ENCODE results near the gene ELFN2.
A peak's percentile ranks its signal among the peaks of the same experiment; 100 is the strongest.

Gene ELFN2

GRCh38 chr22:37426706-37427134 is 559 bp downstream of the ELFN2 start:
- no peak for DNase-seq

GRCh38 chr22:37425800-37426705 is 1.2 kb downstream of the ELFN2 start:
- no peak for DNase-seq

GRCh38 chr22:37425369-37425768 is 1.9 kb downstream of the ELFN2 start:
- DNase-seq: no peak

- no peak for DNase-seq
These were observed 4.0 kb downstream of the ELFN2 start for GRCh38 chr22:37423283-37423682.

DNA sequence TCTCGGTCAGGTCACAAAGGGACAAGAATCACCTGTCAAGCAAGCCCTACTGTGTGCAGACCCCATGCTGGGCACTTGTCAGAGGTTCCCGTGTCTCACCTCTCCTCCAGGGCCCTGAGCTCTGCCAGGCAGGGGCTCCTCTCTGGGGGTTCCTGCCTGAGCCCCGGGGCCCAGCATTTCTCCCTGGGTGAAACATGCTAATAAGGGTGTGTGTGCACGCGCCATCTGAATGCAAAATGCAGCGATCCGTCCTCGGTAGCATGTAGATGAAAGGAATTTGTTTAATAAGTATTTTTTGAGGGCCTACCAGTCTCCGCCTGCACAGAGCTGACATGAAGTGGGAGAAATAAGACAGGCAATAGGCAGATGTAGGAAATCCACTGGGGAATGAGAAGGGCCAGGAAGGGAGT is 5.8 kb downstream of the ELFN2 start:
- DNase-seq: no peak

- no peak for DNase-seq
These were observed 6.4 kb downstream of the ELFN2 start for GRCh38 chr22:37420686-37421467.

DNA sequence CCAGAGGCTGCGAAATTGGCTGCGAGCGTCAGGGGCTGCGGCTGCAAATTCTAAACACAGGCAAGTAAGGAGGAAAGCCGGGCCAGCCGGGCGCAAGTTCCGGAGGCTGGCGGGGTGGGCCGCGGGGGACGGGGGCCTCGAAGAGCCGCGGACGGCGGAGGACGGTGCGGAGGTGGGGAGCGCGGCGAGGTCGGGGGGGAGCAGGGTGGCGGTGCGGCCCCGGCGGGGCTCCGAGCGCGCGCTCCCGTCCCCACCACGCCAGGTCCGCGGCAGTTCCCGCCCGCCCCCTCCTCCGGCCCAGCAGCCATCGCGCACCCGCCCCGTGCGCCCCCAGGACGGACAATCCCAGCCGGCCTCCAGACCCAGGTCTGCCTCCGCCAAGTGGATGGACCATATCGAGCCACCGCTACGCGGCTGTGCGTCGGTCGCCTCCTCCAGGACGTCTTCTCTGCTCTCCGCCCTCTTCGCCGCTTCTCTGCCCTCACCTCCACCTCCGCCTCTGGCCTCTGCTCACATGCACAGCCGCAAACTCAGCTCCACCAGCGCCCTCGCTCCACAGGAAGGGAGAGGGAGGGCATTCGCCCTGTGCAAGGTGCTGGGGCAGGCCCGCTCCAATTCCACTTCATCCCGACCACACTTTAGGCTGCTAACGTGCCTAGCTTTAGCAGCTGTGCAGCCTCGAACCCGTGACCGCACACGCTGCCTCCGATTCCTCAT is 7.2 kb downstream of the ELFN2 start:
- DNase-seq: no peak

DNA sequence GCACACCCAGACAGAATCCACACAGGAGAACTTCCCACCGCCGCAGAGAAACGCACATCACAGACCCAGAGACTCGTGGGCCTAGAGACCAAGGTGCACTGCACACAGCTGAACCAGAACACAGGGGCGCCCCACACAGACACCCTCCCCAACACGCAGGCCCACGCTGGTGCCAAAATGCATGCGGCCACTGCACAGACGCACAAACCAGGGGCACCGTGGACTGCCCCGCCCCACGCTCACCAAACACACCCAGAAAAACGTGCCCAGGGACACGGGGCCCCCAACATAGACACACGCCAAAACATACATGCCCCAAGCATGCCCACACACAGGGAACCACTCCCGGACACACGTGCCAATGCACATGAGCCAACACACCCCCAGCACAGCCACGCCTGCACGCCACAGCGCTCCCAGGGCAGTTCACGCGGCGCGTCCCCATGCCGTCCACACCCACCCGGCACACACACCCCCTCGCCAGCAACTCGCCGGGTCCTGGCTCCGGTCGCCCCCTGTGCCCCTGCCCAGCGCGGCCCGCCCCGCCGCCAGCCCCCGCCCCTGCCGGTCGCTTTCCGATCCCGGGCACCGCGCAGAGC is 7.8 kb downstream of the ELFN2 start:
- no peak for DNase-seq

DNA sequence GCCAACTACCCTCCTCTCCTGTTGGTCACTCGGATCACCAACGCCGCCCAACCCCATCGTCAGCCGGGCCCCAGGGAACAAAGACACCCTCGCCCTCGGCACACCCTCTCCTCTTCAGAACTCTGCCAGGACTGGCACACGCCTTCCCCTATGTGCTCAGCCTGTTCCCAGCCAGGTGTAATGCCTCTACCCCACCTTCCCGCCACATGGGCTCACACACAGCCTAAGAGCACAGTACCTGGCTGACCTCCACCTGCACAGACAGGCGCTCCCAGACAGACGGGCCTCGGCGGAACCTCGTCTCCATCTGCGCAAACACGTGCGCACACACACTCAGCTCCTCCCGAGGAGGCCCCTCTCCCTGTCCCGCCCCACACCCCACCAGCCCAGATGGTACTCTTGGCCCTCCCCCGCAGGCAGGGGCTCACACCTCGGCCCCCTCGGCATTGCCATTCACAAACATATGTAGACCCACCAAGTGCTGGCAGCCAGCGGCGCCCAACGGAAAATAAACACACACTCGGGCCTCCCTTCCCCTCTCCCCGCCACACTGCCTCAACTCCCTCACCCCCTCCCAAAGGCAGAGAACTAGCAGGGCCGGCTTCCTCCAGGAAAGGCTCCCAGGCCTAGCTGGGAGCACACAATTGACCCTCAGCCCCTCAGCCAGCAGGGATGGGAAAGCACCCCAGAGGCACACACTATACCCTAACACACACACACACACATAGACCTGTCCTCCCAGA is 8.5 kb downstream of the ELFN2 start:
- no peak for DNase-seq

GRCh38 chr22:37417677-37418348 is 9.5 kb downstream of the ELFN2 start:
- no peak for DNase-seq

DNA sequence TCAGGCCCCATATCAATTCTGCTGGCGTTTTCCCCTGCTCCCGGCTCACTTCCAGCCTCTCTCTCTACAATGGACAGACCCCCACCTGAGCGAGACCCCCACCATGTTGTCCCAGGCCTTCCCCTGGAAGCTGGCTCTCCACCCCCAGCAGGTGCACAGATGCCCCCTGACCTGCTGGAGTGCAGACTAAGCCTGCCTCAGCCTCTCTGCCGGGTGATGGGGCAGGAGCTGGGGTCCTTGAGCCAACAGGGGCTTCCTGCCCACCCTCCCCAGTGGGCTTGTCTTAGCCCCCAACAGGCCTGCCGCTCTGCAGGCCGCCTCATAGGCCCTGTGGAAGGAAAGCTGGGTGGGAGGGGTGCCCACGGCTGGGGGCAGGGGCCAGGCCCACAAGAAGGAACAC is 10.0 kb downstream of the ELFN2 start:
- DNase-seq: no peak

- peak; percentile 8 for DNase-seq
These were observed 10.5 kb downstream of the ELFN2 start for GRCh38 chr22:37416827-37417226.

DNA sequence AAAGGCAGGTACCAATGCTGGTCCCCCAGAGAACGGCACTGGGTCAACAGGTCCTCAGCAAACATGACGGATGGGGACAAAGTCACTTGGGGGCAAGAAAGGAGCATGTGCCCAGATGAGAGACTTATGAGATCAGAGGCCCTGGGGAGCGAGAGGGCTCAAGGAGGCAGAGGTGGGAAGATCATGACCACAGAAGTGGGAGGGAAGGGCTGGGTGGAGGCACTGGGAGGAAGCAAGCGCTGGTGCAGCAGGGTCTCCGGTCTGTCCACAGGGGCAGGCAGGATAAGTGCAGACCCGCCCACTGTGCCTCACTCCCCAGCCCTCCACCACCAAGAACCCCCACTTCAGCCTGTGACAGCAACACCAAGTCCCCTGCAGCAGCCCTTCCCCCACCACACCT is 10.9 kb downstream of the ELFN2 start:
- DNase-seq: no peak

DNA sequence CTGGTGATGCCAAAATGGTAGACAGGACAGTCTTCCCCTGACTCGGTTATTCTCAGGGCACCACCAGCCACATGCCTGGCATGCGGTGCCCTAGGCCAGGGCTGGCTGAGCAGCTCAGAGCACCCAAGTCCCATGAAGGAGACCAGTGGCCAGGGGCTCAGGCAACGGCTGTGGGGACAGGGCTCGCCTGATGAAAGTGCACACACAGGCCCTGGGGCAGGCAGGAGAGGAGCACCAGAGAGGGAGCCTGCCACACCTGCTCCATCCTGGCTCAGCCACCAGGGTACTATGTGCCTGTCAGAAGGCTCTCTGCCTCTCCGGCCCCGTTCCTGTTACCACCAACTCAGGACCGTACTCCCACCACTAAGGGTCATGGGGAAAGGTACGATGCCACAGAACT is 12.1 kb downstream of the ELFN2 start:
- DNase-seq: no peak

DNA sequence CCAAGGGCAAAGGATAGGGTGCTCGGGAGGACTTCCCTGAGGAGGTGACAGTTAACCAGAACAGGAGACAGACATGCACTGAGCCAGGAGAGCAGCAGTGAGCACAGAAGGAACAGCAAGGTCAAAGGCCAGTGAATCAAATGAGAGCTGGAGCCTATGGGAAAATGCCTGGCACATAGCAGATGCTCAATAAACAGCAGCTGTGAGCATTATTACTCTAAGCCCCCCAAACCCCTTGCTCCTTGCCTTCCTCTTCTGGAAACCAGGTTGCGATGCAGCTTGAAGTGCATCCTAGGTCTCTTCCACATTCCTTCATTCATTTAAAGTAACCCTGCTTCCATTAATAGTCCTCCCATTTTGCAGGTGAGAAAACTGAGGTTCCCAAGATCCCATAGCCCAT is 13.0 kb downstream of the ELFN2 start:
- no peak for DNase-seq

GRCh38 chr22:37413546-37413945 is 13.7 kb downstream of the ELFN2 start:
- DNase-seq: no peak

DNA sequence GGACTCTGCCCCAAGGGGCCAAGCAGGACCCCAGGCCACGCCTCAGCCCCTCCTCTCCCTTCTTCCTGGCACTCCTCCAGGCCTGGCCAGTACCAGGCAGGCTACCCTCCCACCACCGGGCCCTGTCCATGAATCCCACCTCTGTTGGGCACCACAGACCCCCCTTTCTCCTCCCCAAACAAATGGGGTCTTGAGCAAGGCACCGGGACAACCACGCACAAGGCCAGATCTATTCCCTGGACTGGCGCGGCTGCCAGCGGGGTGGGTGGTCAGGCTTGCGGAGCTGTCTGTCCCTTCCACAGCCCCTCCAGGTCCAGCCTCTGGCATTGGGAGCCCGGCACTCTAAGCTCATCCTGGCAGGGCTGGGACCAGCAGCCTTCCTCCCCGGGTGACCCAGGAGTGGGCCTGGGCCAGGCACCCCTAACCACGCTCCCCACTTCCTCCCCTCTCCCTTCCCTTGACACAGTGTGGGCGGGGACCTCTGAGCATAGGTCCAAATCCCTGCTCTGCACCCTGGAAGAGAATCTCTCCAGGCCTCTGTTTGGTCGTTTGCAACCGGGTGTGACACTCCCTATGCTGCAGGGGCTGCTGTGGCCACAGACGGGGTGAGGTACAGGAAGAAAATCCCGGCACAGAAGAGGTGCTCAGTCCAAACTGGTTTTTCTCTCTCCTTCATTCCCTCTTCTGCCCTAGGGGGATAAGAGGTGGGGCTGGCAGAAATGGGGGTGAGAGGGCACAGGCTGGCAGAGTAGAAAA is 14.6 kb downstream of the ELFN2 start:
- no peak for DNase-seq

GRCh38 chr22:37411655-37412054 is 15.6 kb downstream of the ELFN2 start:
- DNase-seq: no peak

DNA sequence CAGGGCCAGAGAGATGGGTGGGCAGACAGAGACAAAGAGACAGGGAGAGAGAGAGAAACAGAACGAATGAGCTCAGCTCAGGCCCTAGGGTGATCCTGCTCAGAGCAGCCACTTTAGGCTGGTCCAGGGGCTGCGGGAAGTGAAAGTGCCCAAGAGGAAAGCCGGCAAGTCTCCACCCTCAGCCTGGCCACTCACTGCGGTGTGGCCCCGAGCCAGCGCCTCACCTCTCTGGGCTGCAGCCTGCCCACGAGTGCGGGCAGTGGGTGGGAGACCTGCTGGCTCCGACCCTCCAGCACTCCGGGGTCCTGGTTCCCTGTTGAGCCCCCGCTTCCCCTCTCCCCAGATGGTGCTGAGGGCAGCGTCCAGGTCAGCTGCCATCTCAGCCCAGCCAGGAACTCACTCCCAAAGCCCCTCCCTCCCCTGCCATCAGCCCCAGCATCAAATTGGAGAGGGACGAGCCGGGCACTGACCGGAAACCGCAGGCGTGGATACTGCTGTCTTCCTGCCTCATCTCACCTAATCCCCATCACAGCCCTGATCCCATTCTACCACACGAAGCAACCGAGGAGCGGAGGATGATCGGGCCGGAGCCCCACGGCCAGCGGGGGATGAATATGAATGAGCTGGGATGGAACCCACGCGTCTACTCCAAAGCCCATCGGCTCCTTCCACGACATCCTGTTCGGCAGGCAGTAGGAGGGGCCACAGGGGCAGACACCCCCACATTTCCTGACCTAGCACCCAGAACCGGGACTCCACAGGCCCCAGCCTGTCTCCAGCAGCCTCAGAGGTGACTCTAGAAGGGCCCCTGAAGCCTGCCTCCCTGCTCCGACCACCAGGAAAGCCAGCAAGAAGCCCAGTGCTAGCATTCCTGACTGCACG is 16.9 kb downstream of the ELFN2 start:
- no peak for DNase-seq

Measured in NCI-H1436 (cell line).